Measurements from ENCODE around the gene PPP1R3F. TPM values are rescaled to one million over a fixed set of nuclear protein-coding genes. Genes with fewer than 3 reads are reported as not detected.

PPP1R3F gene
- total RNA-seq, 4 donors from 2014 or later, result 4.2 to 10.7 (median 8.0) TPM

DNA sequence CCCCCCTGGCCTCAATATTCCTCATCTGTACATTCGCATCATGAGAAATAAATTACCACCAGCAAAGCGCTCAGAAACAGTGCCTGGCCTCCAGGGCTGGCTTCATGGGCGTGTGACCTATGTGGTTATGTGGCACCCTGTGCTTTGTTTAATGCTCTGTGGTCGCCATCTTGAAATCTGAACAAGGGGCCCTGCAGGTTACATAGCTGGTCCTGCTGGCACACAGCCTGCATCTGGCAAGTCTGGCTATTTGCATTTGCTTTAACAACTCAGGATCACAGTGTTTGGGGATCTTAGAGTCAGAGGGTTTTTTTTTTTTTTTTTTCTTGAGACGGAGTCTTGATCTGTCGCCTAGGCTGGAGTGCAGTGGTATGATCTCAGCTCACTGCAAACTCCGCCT lies 15.0 kb upstream of the PPP1R3F start:
- H3K27me3 ChIP-seq, result no peaks in the 10 kb centered on the region
- no peaks in the 10 kb centered on the region for H3K4me1 ChIP-seq

DNA sequence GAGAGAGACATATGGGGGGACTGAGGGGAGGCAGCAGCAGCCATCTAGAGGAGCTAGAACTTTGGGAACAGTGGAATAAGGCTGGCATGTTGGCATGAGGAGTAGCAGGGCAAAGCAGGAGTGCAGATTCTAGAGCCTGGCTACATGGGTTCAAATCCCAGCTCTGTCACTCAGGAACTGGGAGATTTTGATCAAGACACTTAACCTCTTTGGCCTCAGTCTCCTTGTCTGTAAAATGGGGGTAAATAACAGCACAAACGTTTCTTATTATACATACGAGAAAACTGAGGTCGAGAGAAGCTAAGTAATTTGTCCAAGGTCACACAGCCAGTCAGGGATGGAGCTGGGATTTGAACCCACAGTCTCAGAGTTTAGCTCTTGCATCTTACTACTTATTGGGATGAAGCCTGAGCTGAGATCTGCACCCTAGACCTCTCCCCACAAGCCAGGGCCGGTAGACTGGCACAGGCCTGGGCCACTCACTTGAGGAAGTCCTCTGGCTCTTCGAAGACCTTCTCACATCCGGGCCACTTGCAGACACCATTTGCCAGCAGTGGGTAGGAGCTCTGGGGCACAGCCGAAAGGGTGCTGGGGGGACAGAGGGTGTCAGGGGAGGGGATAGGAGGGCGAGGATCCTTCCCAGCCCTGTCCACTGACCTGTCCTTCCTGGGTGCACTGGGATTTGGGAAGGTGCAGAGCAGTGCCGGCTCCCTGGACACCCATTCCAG lies 13.2 kb upstream of the PPP1R3F start:
- TF ChIP-seq POLR2A (IDR thresholded peaks at IDR 0.05), result no peak
- TF ChIP-seq, protein P1, sequence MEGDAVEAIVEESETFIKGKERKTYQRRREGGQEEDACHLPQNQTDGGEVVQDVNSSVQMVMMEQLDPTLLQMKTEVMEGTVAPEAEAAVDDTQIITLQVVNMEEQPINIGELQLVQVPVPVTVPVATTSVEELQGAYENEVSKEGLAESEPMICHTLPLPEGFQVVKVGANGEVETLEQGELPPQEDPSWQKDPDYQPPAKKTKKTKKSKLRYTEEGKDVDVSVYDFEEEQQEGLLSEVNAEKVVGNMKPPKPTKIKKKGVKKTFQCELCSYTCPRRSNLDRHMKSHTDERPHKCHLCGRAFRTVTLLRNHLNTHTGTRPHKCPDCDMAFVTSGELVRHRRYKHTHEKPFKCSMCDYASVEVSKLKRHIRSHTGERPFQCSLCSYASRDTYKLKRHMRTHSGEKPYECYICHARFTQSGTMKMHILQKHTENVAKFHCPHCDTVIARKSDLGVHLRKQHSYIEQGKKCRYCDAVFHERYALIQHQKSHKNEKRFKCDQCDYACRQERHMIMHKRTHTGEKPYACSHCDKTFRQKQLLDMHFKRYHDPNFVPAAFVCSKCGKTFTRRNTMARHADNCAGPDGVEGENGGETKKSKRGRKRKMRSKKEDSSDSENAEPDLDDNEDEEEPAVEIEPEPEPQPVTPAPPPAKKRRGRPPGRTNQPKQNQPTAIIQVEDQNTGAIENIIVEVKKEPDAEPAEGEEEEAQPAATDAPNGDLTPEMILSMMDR (IDR thresholded peaks at IDR 0.05), result no peak
- 58 to 80% methylated on average over 2 to 3 of the region's 9 CpGs for whole genome bisulfite sequencing, 2 donors
- H3K27ac ChIP-seq, result no peak overlapping the region
- no peak for DNase-seq
- intact Hi-C loops (cut with DNase I), result no loop called here
- H3K36me3 ChIP-seq, result no peaks in the 10 kb centered on the region
- no peaks in the 10 kb centered on the region for H3K4me1 ChIP-seq
- H3K4me3 ChIP-seq, result no peak overlapping the region
- H3K27me3 ChIP-seq, result no peaks in the 10 kb centered on the region
- no peaks in the 10 kb centered on the region for H3K9me3 ChIP-seq

More for the DNA sequence above, 15.0 kb upstream of the PPP1R3F start:
- no peaks in the 10 kb centered on the region for H3K9me3 ChIP-seq
- TF ChIP-seq, protein P1 (IDR thresholded peaks at IDR 0.05), result no peak
- TF ChIP-seq POLR2A (IDR thresholded peaks at IDR 0.05), result no peak
- H3K27ac ChIP-seq, result no peak overlapping the region
- no peak overlapping the region for H3K4me3 ChIP-seq
- 82 to 94% methylated on average over 3 to 5 of the region's 7 CpGs for WGBS, 2 donors
- peaks cover 0 to 7% (median 0%) of the 10 kb centered on the region in 3 donors for H3K36me3 ChIP-seq
- DNase-seq, result no peak
- intact Hi-C loops (cut with DNase I), result no loop called here

DNA sequence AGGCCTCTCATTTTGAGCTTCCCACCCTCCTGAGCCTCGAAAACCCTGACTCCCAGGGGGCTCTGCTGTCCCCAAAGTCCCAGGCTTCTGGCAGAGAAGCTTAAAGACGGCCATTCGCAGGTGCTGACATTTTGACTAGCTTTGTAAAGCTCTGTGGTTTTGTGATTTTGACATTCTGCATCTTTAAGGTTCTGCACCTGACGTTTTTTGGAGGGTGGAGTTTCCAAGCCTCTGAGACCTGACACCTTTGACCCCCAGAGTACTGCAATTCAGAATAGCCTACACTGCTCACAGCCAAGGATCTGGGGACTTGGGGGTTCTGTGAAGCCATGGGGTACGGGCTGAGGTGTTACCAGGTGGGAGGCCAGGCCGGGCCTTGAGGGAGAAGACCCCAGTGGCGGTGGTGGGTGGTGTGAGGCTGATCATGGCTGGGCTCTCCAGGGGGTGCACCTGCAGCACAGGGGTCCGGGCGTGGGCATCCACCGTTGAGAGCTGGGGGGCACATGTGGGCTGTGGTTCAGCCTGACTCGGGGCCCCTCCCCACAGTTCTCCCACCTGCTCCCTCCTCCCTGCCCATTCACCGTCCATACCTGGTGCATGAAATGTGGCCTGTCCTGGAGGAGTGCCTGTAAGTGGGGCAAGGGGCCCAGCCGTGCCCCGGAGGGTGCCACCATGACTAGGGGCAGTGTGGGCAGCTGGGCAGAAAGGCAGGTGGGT lies 12.4 kb upstream of the PPP1R3F start:
- Histone ChIP-seq H3K27me3 (no peaks in the 10 kb centered on the region), H3K9me3 (no peaks in the 10 kb centered on the region), H3K36me3 (no peaks in the 10 kb centered on the region), H3K4me1 (no peaks in the 10 kb centered on the region), H3K27ac (no peak overlapping the region), H3K4me3 (no peak overlapping the region)
- intact Hi-C loops (cut with DNase I), result no loop called here
- WGBS, 2 donors, result 86% methylated on average over 8 of the region's 14 CpGs; no CpG with 5 or more reads in 1 of the 2 donors
- no peak for DNase-seq
- TF ChIP-seq, protein P1 (IDR thresholded peaks at IDR 0.05), result no peak
- TF ChIP-seq POLR2A (IDR thresholded peaks at IDR 0.05), result no peak

DNA sequence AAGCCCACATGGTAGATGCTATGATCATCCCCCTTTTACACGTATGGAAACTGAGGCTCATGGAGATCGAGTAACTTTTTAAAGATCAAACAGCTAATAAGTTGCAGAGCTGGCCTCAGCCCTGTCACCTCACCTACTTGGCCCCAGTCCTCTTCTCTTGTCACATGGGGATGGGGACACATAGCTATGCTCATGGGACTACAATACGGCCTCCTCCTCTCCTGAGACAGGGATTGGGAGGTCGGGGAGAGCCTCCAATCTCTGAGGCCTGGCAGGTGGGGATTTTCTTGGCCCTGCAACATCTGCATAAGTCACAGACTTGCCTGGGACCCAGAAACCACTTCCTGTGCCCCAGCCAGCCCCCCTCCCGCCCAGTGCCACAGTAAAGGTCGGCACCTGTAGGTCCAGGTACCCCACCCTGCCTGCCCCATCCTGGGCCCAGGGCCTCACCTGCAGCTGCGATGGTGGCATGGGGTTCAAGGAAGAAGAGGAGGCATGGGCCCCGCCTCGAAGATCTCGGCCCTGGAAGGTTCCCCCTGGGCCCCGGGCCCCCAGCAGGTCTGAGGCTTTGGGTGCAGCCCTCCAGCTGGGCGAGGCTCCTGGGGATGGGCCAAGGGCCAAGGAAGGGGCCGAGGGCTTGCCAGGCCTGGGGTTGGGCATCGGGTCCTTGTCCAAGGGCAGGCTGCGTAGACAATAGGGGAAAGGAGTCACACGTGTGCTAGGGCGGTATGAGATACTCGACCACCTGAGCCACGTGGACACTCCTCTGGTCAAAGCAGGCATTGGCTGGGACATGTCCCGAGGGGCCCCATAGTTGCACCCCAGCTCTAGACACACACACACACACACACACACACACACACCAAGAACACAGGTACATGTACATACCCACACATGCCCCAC lies 11.5 kb upstream of the PPP1R3F start:
- no peak for DNase-seq
- no peaks in the 10 kb centered on the region for H3K36me3 ChIP-seq
- H3K4me3 ChIP-seq, result no peak overlapping the region
- H3K4me1 ChIP-seq, result no peaks in the 10 kb centered on the region
- intact Hi-C loops (cut with DNase I), result no loop called here
- TF ChIP-seq, protein P1 (IDR thresholded peaks at IDR 0.05), result no peak
- 71% methylated on average over 1 to 7 of the region's 20 CpGs for WGBS, 2 donors
- H3K9me3 ChIP-seq, result no peaks in the 10 kb centered on the region
- no peaks in the 10 kb centered on the region for H3K27me3 ChIP-seq
- no peak overlapping the region for H3K27ac ChIP-seq

All from esophagus squamous epithelium (tissue), 5 donors.